ENCODE data around the gene VAT1L. TPM values are rescaled to one million over a fixed set of nuclear protein-coding genes. Genes with fewer than 3 reads are reported as not detected.

Gene VAT1L
- total and polyA plus RNA-seq, 2 donors (not counting 1 experiment from before 2014, with no cell fraction given), result 17.9 to 86.9 TPM

DNA sequence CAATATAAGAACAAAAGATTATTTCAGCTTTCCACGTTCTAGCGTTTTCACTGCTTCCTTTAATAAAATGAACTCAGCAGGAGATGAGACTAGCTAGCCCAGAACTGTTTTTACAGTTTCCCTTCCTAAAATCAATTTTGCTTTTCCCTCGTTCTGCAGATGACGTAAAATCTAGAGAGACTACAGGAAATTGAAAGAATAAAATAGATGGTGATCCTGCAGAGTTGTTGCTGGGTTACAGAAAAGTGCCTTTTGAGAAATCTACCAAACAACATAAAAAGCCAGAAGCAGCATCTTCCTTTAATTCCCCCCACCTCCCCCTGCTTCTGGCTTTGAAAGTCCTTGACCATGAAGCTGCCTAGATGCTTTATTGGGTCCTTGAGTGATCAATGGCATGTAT is 137.2 kb downstream of the VAT1L start:
- Histone ChIP-seq H3K4me1 (ENCODE audit: control insufficient read depth, extremely low read depth, insufficient read depth, low read length) (no peaks in the 10 kb centered on the region), H3K27ac (ENCODE audit: insufficient read depth, low read length) (no peak overlapping the region), H2AFZ (ENCODE audit: low read length) (no peak overlapping the region), H4K20me1 (ENCODE audit: control insufficient read depth, extremely low read depth, insufficient read depth, low read length) (no peaks in the 10 kb centered on the region), H3K9me3 (ENCODE audit: control insufficient read depth, insufficient read depth, low read depth, low read length) (no peaks in the 10 kb centered on the region), H3K27me3 (ENCODE audit: control insufficient read depth, insufficient read depth, low read length) (no peaks in the 10 kb centered on the region), H3K4me3 (replicated peaks in 1 of 4; ENCODE audit: control extremely low read depth in 1 of 4, insufficient read depth in 1 of 4, low read depth in 3 of 4, low read length in 4 of 4) (no peak overlapping the region), H3K79me2 (ENCODE audit: control insufficient read depth, insufficient read depth, low read length) (no peaks in the 10 kb centered on the region), H3K9ac (ENCODE audit: insufficient read depth, low read length) (no peak overlapping the region), H3K36me3 (ENCODE audit: control insufficient read depth, insufficient read depth, low read length) (no peaks in the 10 kb centered on the region), H3K4me2 (ENCODE audit: extremely low read depth, insufficient read depth, low read length) (no peak overlapping the region)
- no peak for TF ChIP-seq EZH2 (IDR thresholded peaks at IDR 0.05; ENCODE audit: low read length, missing control alignments)
- TF ChIP-seq, protein P1, sequence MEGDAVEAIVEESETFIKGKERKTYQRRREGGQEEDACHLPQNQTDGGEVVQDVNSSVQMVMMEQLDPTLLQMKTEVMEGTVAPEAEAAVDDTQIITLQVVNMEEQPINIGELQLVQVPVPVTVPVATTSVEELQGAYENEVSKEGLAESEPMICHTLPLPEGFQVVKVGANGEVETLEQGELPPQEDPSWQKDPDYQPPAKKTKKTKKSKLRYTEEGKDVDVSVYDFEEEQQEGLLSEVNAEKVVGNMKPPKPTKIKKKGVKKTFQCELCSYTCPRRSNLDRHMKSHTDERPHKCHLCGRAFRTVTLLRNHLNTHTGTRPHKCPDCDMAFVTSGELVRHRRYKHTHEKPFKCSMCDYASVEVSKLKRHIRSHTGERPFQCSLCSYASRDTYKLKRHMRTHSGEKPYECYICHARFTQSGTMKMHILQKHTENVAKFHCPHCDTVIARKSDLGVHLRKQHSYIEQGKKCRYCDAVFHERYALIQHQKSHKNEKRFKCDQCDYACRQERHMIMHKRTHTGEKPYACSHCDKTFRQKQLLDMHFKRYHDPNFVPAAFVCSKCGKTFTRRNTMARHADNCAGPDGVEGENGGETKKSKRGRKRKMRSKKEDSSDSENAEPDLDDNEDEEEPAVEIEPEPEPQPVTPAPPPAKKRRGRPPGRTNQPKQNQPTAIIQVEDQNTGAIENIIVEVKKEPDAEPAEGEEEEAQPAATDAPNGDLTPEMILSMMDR (conservative IDR thresholded peaks at IDR 0.05 in 1 of 2, IDR thresholded peaks at IDR 0.05 in 1 of 2; ENCODE audit: low read depth in 1 of 2, low read length in 2 of 2), result no peak
- no peak for DNase-seq (ENCODE audit: low read depth in 2 of 2)

DNA sequence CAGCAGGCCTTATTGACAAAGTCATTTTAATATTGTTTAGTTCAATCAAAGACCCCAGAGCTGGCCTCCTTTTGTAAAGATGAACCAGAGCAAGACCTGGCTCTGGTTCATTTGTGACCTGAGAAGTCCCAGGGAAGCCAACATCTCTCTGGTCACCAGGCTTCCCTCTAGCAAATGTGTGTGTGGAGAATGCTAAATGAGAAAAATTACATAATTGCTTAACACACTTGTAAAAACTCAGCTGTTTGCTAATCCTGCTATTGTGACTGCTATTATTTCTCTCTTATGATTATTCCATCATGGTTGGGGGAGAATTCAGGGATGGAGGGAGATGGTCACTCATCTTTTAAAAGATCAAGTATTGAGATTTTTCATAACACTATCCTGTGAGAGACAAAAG is 139.7 kb downstream of the VAT1L start:
- Histone ChIP-seq H3K9ac (ENCODE audit: insufficient read depth, low read length) (no peak overlapping the region), H3K9me3 (ENCODE audit: control insufficient read depth, insufficient read depth, low read depth, low read length) (no peaks in the 10 kb centered on the region), H3K4me3 (replicated peaks in 1 of 4; ENCODE audit: control extremely low read depth in 1 of 4, insufficient read depth in 1 of 4, low read depth in 3 of 4, low read length in 4 of 4) (no peak overlapping the region), H3K4me1 (ENCODE audit: control insufficient read depth, extremely low read depth, insufficient read depth, low read length) (no peaks in the 10 kb centered on the region), H3K4me2 (ENCODE audit: extremely low read depth, insufficient read depth, low read length) (no peak overlapping the region), H3K27ac (ENCODE audit: insufficient read depth, low read length) (no peak overlapping the region), H3K27me3 (ENCODE audit: control insufficient read depth, insufficient read depth, low read length) (no peaks in the 10 kb centered on the region), H2AFZ (ENCODE audit: low read length) (no peak overlapping the region), H3K36me3 (ENCODE audit: control insufficient read depth, insufficient read depth, low read length) (no peaks in the 10 kb centered on the region), H3K79me2 (ENCODE audit: control insufficient read depth, insufficient read depth, low read length) (no peaks in the 10 kb centered on the region), H4K20me1 (ENCODE audit: control insufficient read depth, extremely low read depth, insufficient read depth, low read length) (no peaks in the 10 kb centered on the region)
- no peak for DNase-seq (ENCODE audit: low read depth in 2 of 2)
- TF ChIP-seq EZH2 (IDR thresholded peaks at IDR 0.05; ENCODE audit: low read length, missing control alignments), result no peak
- TF ChIP-seq, protein P1 (conservative IDR thresholded peaks at IDR 0.05 in 1 of 2, IDR thresholded peaks at IDR 0.05 in 1 of 2; ENCODE audit: low read depth in 1 of 2, low read length in 2 of 2), result no peak

DNA sequence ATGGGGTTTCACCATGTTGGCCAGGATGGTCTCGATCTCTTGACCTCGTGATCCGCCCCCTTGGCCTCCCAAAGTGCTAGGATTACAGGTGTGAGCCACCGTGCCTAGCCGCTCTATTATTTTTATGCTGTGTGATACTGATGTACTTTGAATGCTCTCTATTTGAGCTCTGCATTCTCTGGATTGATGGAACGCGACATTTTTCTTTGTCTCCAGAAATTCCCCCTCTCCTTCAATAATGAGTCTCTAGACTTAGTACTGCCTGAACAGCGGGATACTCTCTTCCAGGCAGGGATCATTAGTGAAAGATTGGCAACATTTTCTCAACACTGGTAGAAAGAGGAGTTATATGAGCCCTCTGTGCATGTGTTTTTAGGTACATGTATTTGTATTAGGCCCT is 140.6 kb downstream of the VAT1L start:
- Histone ChIP-seq H3K79me2 (ENCODE audit: control insufficient read depth, insufficient read depth, low read length) (no peaks in the 10 kb centered on the region), H3K4me1 (ENCODE audit: control insufficient read depth, extremely low read depth, insufficient read depth, low read length) (no peaks in the 10 kb centered on the region), H3K36me3 (ENCODE audit: control insufficient read depth, insufficient read depth, low read length) (no peaks in the 10 kb centered on the region), H4K20me1 (ENCODE audit: control insufficient read depth, extremely low read depth, insufficient read depth, low read length) (no peaks in the 10 kb centered on the region), H3K27me3 (ENCODE audit: control insufficient read depth, insufficient read depth, low read length) (no peaks in the 10 kb centered on the region), H3K4me3 (replicated peaks in 1 of 4; ENCODE audit: control extremely low read depth in 1 of 4, insufficient read depth in 1 of 4, low read depth in 3 of 4, low read length in 4 of 4) (no peak overlapping the region), H2AFZ (ENCODE audit: low read length) (no peak overlapping the region), H3K27ac (ENCODE audit: insufficient read depth, low read length) (no peak overlapping the region), H3K9me3 (ENCODE audit: control insufficient read depth, insufficient read depth, low read depth, low read length) (no peaks in the 10 kb centered on the region), H3K4me2 (ENCODE audit: extremely low read depth, insufficient read depth, low read length) (no peak overlapping the region), H3K9ac (ENCODE audit: insufficient read depth, low read length) (no peak overlapping the region)
- TF ChIP-seq, protein P1 (conservative IDR thresholded peaks at IDR 0.05 in 1 of 2, IDR thresholded peaks at IDR 0.05 in 1 of 2; ENCODE audit: low read depth in 1 of 2, low read length in 2 of 2), result no peak
- no peak for TF ChIP-seq EZH2 (IDR thresholded peaks at IDR 0.05; ENCODE audit: low read length, missing control alignments)
- DNase-seq (ENCODE audit: low read depth in 2 of 2), result no peak
